H1 (cell line): Measurements from ENCODE around the gene SHLD1. TPM values are rescaled to one million over a fixed set of nuclear protein-coding genes. Genes with fewer than 3 reads are reported as not detected.
A peak's percentile ranks its signal among the peaks of the same experiment; 100 is the strongest.

Source experiments
- CTCF ChIA-PET: fragments of 300-600 bp; sonication (Branson Sonifier 250); formaldehyde crosslinking; loops from one replicate; lab custom pipeline; 2021; ENCODE audit not compliant: partially characterized antibody; lab: Charles Lee
- POLR2A ChIA-PET: fragments of 300-600 bp; sonication (Branson Sonifier 250); formaldehyde crosslinking; loops from one replicate; lab custom pipeline; 2021; ENCODE audit warnings: inconsistent platforms; ENCODE audit not compliant: partially characterized antibody; lab: Charles Lee
- DNase-seq, 2 experiments: peaks; one replicate each; pipeline versions ENCODE4 v3.0.0 to v3.0.0-alpha.2; 2010 to 2022; ENCODE audit warnings: low spot score in 2 of 2, low read depth in 1 of 2, mixed read lengths in 1 of 2
- FAIRE-seq: peaks from 2 replicates; lab custom pipeline; 2011; peaks lifted over from hg19 to GRCh38; lab: Jason Lieb, UNC
- H2AFZ ChIP-seq: 2 replicates; pipeline ENCODE4 v1.8.1; 2012; ENCODE audit warnings: low read length, inconsistent platforms
- H2AK5ac ChIP-seq: 2 replicates; pipeline ENCODE4 v1.6.1; 2013; ENCODE audit warnings: low read depth, low read length
- H2BK120ac ChIP-seq: replicated peaks from 2 replicates; pipeline ENCODE3; 2013; ENCODE audit warnings: low read depth, low read length, inconsistent platforms
- H2BK12ac ChIP-seq: 2 replicates; pipeline ENCODE4 v1.6.1; 2013; ENCODE audit warnings: low read depth, low read length
- H2BK15ac ChIP-seq: 2 replicates; pipeline ENCODE4 v1.6.1; 2013; ENCODE audit warnings: low read length
- H2BK20ac ChIP-seq: 2 replicates; pipeline ENCODE4 v1.6.1; 2013; ENCODE audit warnings: low read length
- H2BK5ac ChIP-seq: 2 replicates; pipeline ENCODE4 v1.6.1; 2013; ENCODE audit warnings: low read depth, low read length
- H3K14ac ChIP-seq: 2 replicates; pipeline ENCODE4 v1.6.1; 2013; ENCODE audit warnings: inconsistent platforms; ENCODE audit not compliant: insufficient read length
- H3K18ac ChIP-seq: 2 replicates; pipeline ENCODE4 v1.6.1; 2013; ENCODE audit warnings: low read length; ENCODE audit errors: extremely low read depth
- H3K23ac ChIP-seq: 2 replicates; pipeline ENCODE4 v1.6.1; 2013; ENCODE audit warnings: inconsistent platforms; ENCODE audit not compliant: insufficient read length
- H3K23me2 ChIP-seq: 2 replicates; pipeline ENCODE4 v1.6.1; 2013; ENCODE audit warnings: low read depth, low read length
- H3K27ac ChIP-seq: 2 replicates; pipeline ENCODE4 v1.6.1; 2011; ENCODE audit warnings: low read depth, low read length, inconsistent platforms
- H3K27me3 ChIP-seq, 4 experiments: replicated peaks in 1 of 4; 1 replicate in 1 of 4; 2 replicates in 3 of 4; pipeline versions ENCODE4 v1.6.1 to v1.8.1; 2011 to 2013; ENCODE audit warnings: low read length in 3 of 4, mild to moderate bottlenecking in 3 of 4, inconsistent platforms in 2 of 4, mixed read lengths in 2 of 4, moderate library complexity in 1 of 4; ENCODE audit not compliant: control insufficient read depth in 3 of 4, insufficient read depth in 3 of 4; ENCODE audit errors: extremely low read depth in 1 of 4
- H3K36me3 ChIP-seq, 4 experiments: 2 replicates each; pipeline versions ENCODE4 v1.6.1 to v1.8.1; 2011 to 2013; ENCODE audit warnings: mild to moderate bottlenecking in 4 of 4, low read length in 3 of 4, moderate library complexity in 2 of 4, control low read depth in 1 of 4, inconsistent platforms in 1 of 4; ENCODE audit not compliant: insufficient read depth in 4 of 4, control insufficient read depth in 2 of 4
- H3K4ac ChIP-seq: replicated peaks from 2 replicates; pipeline ENCODE3; 2013; ENCODE audit warnings: low read length, low read depth, mixed read lengths, inconsistent platforms; ENCODE audit not compliant: insufficient read length
- H3K4me1 ChIP-seq, 4 experiments: replicated peaks in 1 of 4; 1 replicate in 1 of 4; 2 replicates in 3 of 4; pipeline versions ENCODE4 v1.6.1 to v1.8.1; 2011 to 2013; ENCODE audit warnings: low read length in 3 of 4, inconsistent platforms in 2 of 4, mixed read lengths in 1 of 4; ENCODE audit not compliant: insufficient read depth in 4 of 4, control insufficient read depth in 3 of 4
- H3K4me2 ChIP-seq, 2 experiments: 2 replicates each; pipeline versions ENCODE4 v1.6.1 to v1.8.1; 2011 to 2013; ENCODE audit warnings: low read depth in 2 of 2, low read length in 2 of 2, control low read depth in 1 of 2, inconsistent platforms in 1 of 2, mild to moderate bottlenecking in 1 of 2; ENCODE audit not compliant: insufficient read depth in 1 of 2
- H3K4me3 ChIP-seq, 4 experiments: fragments of 200-600, 300-600 bp in 1 of 4; sonication (generic), shearing (Covaris generic), sonication (Bioruptor Twin) in 1 of 4; 2 replicates each; pipeline versions ENCODE4 v1.5.1 to v1.8.1; 2011 to 2016; ENCODE audit warnings: low read length in 4 of 4, low read depth in 3 of 4, control low read depth in 2 of 4, inconsistent platforms in 2 of 4, mild to moderate bottlenecking in 2 of 4, mixed read lengths in 1 of 4, moderate library complexity in 1 of 4; ENCODE audit not compliant: insufficient read depth in 2 of 4; ENCODE audit errors: extremely low read depth in 1 of 4
- H3K56ac ChIP-seq: replicated peaks from 2 replicates; pipeline ENCODE3; 2013; ENCODE audit warnings: low read depth, mild to moderate bottlenecking, mixed read lengths, low read length, inconsistent platforms; ENCODE audit not compliant: insufficient read length
- H3K79me1 ChIP-seq: 2 replicates; pipeline ENCODE4 v1.6.1; 2013; ENCODE audit warnings: low read depth, low read length, control low read depth
- H3K79me2 ChIP-seq, 2 experiments: 2 replicates each; pipeline versions ENCODE4 v1.6.1 to v1.8.1; 2012 to 2013; ENCODE audit warnings: low read length in 2 of 2, mild to moderate bottlenecking in 2 of 2, inconsistent platforms in 1 of 2; ENCODE audit not compliant: insufficient read depth in 2 of 2, control insufficient read depth in 1 of 2
- H3K9ac ChIP-seq, 4 experiments: replicated peaks in 1 of 4; 1 replicate in 1 of 4; 2 replicates in 3 of 4; pipeline versions ENCODE4 v1.6.1 to v1.8.1; 2011 to 2013; ENCODE audit warnings: low read depth in 3 of 4, low read length in 3 of 4, control low read depth in 2 of 4, mild to moderate bottlenecking in 2 of 4, moderate library complexity in 2 of 4, inconsistent platforms in 1 of 4; ENCODE audit errors: extremely low read depth in 1 of 4
- H3K9me3 ChIP-seq, 2 experiments: 2 replicates each; pipeline versions ENCODE4 v1.6.1 to v1.8.1; 2012 to 2013; ENCODE audit warnings: mild to moderate bottlenecking in 2 of 2, moderate library complexity in 2 of 2, control low read depth in 1 of 2, inconsistent platforms in 1 of 2, low read depth in 1 of 2, low read length in 1 of 2, mixed read lengths in 1 of 2; ENCODE audit not compliant: insufficient read depth in 2 of 2
- H4K20me1 ChIP-seq, 2 experiments: replicated peaks in 1 of 2; 2 replicates each; pipeline versions ENCODE3 to v1.8.1; 2011 to 2013; ENCODE audit warnings: inconsistent platforms in 2 of 2, low read length in 2 of 2, mild to moderate bottlenecking in 1 of 2; ENCODE audit not compliant: insufficient read depth in 2 of 2, control insufficient read depth in 1 of 2
- H4K5ac ChIP-seq: 2 replicates; pipeline ENCODE4 v1.6.1; 2013; ENCODE audit warnings: low read length, low read depth, mixed read lengths, inconsistent platforms; ENCODE audit not compliant: insufficient read length
- H4K8ac ChIP-seq: 2 replicates; pipeline ENCODE4 v1.8.0; 2013; ENCODE audit warnings: mild to moderate bottlenecking, moderate library complexity, low read length, inconsistent platforms; ENCODE audit not compliant: insufficient read depth; ENCODE audit errors: extremely low read depth
- H4K91ac ChIP-seq: replicated peaks from 2 replicates; pipeline ENCODE3; 2013; ENCODE audit warnings: low read length, mixed read lengths, inconsistent platforms; ENCODE audit not compliant: insufficient read length
- ASH2L ChIP-seq: fragments of 200-600, 300-600 bp; sonication (generic); IDR thresholded peaks from one replicate; pipeline ENCODE4 v1.7.1; 2017; ENCODE audit warnings: low read length
- BACH1 ChIP-seq: IDR thresholded peaks from 2 replicates; pipeline ENCODE4 v1.6.1; 2012; ENCODE audit warnings: low read length, improper control_type of control experiment
- CBX5 ChIP-seq: fragments of 300-800, 300-1000 bp; sonication (generic); IDR thresholded peaks from 2 replicates; pipeline ENCODE4 v1.7.1; 2016; ENCODE audit warnings: antibody characterized with exemption, low read length, low read depth
- HDAC2 ChIP-seq, 2 experiments: fragments of 300-600 bp in 1 of 2; sonication (generic) in 1 of 2; IDR thresholded peaks; 2 replicates each; pipeline ENCODE4 v1.6.1; 2011 to 2012; ENCODE audit warnings: low read depth in 2 of 2, low read length in 2 of 2, mild to moderate bottlenecking in 2 of 2, moderate library complexity in 2 of 2, borderline replicate concordance in 1 of 2, inconsistent platforms in 1 of 2
- JUND ChIP-seq: IDR thresholded peaks from 2 replicates; pipeline ENCODE4 v1.6.1; 2011; ENCODE audit warnings: mild to moderate bottlenecking, improper control_type of control experiment, low read length
- KDM1A ChIP-seq: fragments of 200-600, 300-600 bp; sonication (generic); IDR thresholded peaks from 2 replicates; pipeline ENCODE4 v1.7.1; 2016; ENCODE audit warnings: mild to moderate bottlenecking, low read length, borderline replicate concordance
- KDM4A ChIP-seq: IDR thresholded peaks from one replicate; pipeline ENCODE4 v1.7.1; 2012; ENCODE audit warnings: low read depth, mild to moderate bottlenecking, moderate library complexity, low read length, inconsistent platforms; ENCODE audit not compliant: severe bottlenecking
- MAFK ChIP-seq: IDR thresholded peaks from 2 replicates; pipeline ENCODE4 v1.6.1; 2012; ENCODE audit warnings: low read depth, mild to moderate bottlenecking, improper control_type of control experiment, low read length
- NANOG ChIP-seq: IDR thresholded peaks from 2 replicates; pipeline ENCODE4 v1.6.1; 2011; ENCODE audit warnings: low read length, low read depth, mild to moderate bottlenecking, inconsistent platforms; ENCODE audit not compliant: insufficient read depth, poor library complexity, severe bottlenecking
- SP2 ChIP-seq: IDR thresholded peaks from 2 replicates; pipeline ENCODE4 v1.6.1; 2012; ENCODE audit warnings: mild to moderate bottlenecking, low read length, inconsistent platforms
- TCF12 ChIP-seq: IDR thresholded peaks from 2 replicates; pipeline ENCODE4 v1.6.1; 2011; ENCODE audit warnings: low read depth, mild to moderate bottlenecking, low read length
- WGBS, 2 experiments: shearing (Covaris generic) in 1 of 2; methylation state at CpG; one replicate each; pipeline versions ENCODE4 v1.1.6 to v1.1.7; 2013 to 2015; ENCODE audit warnings: low lambda C conversion rate in 2 of 2, mixed read lengths in 2 of 2, inconsistent platforms in 1 of 2, low coverage in 1 of 2, missing lambda C conversion rate in 1 of 2; ENCODE audit not compliant: insufficient replicate concordance in 2 of 2, insufficient coverage in 1 of 2, insufficient read length in 1 of 2; ENCODE audit errors: extremely low coverage in 1 of 2, missing lambda C conversion rate in 1 of 2; 5-methylcytosine and 5-hydroxymethylcytosine counted together
- polyA plus RNA-seq, 7 experiments: library from polyadenylated mRNA; depleted of rRNA in 3 of 7; stranded (reverse) in 5 of 7; unstranded in 2 of 7; fragments of >200 nt in 5 of 7; fragments of 200-250 nt in 2 of 7; gene quantifications; 1 replicate in 5 of 7; 2 replicates in 1 of 7; 4 replicates in 1 of 7; pipeline versions ENCODE4 v1.2.1 to v1.2.3, GENCODE V29; 2011 to 2013; ENCODE audit warnings: missing spikeins in 2 of 7, mixed read lengths in 2 of 7
- total RNA-seq: library from RNA; stranded (reverse); fragmentation: NEBNext Ultra II Directional; extraction: Animal tissue kit (Norgen Biotek cat#: 25700); gene quantifications from 2 replicates; pipeline ENCODE4 v1.2.1, GENCODE V29; 2021

Gene SHLD1
- total and polyA plus RNA-seq, 2 of the 8 experiments (the other 6 are each of a cell fraction or from before 2014, with no cell fraction given) = 4.2 to 6.5 TPM

GRCh38 chr20:5870568-5870981, 120.4 kb downstream of the SHLD1 start:
- H4K20me1 ChIP-seq = no peaks in the 10 kb centered on the region
- H3K79me2 ChIP-seq = no peaks in the 10 kb centered on the region
- POLR2A ChIA-PET = no interaction called here
- no peak overlapping the region for H3K4me2 ChIP-seq
- no peak overlapping the region for H3K14ac ChIP-seq
- H3K27ac ChIP-seq = no peak overlapping the region
- H2AFZ ChIP-seq = peak overlapping the region; percentile 31; the same call in 1 of the 2 replicates
- no peak overlapping the region for H2BK120ac ChIP-seq
- H3K36me3 ChIP-seq = no peaks in the 10 kb centered on the region
- no peak overlapping the region for H2BK20ac ChIP-seq
- H2AK5ac ChIP-seq = no peak overlapping the region
- H4K8ac ChIP-seq = no peak overlapping the region
- no peaks in the 10 kb centered on the region for H3K79me1 ChIP-seq
- DNase-seq = no peak
- H3K9ac ChIP-seq = no peak overlapping the region
- H3K4me3 ChIP-seq = no peak overlapping the region
- no peak overlapping the region for H2BK5ac ChIP-seq
- H3K56ac ChIP-seq = no peak overlapping the region
- no peak overlapping the region for H2BK15ac ChIP-seq
- H2BK12ac ChIP-seq = no peak overlapping the region
- no peak for TF ChIP-seq MAFK
- no peak for TF ChIP-seq CBX5
- TF ChIP-seq KDM4A = no peak
- no peak for TF ChIP-seq BACH1
- TF ChIP-seq TCF12 = no peak
- no peak for TF ChIP-seq NANOG
- TF ChIP-seq SP2 = no peak
- TF ChIP-seq KDM1A = no peak
- no peak for TF ChIP-seq HDAC2 (IDR thresholded peaks at IDR 0.05; ENCODE audit: borderline replicate concordance in 1 of 2, low read depth in 2 of 2, low read length in 2 of 2)
- no peak for TF ChIP-seq ASH2L
- TF ChIP-seq JUND = no peak
- TF ChIP-seq, all 59 proteins: peak for 0
- H3K4me1 ChIP-seq = peaks cover 0 to 7% (median 1%) of the 10 kb centered on the region in 4 experiments; a peak in 4 of 7 replicates
- 78% methylated on average over 4 of the region's 4 CpGs; no CpG with 5 or more reads in 1 of the 2 experiments for WGBS, 2 experiments
- H3K9me3 ChIP-seq = no peaks in the 10 kb centered on the region
- no peak overlapping the region for H3K4ac ChIP-seq
- no peak overlapping the region for H3K23ac ChIP-seq
- no peaks in the 10 kb centered on the region for H3K27me3 ChIP-seq
- CTCF ChIA-PET = interaction anchor here (0.9 to 1.7 kb wide), 2 partner anchors 11 to 342 kb away, joined by 3 read pairs; no protein-coding TSS in a partner anchor
- no peak overlapping the region for H4K91ac ChIP-seq
- H3K18ac ChIP-seq = no peak overlapping the region
- no peak overlapping the region for H4K5ac ChIP-seq
- peak; percentile 55 for FAIRE-seq
- no peaks in the 10 kb centered on the region for H3K23me2 ChIP-seq
